ENCODE results near the gene TPGS2. TPM values are rescaled to one million over a fixed set of nuclear protein-coding genes. Genes with fewer than 3 reads are reported as not detected.
"Not testable (repeated sequence)": the region's sequence is repeated elsewhere in the genome, so short reads cannot be mapped to it uniquely, and the experiment has no call there.

TPGS2 gene
- total RNA-seq, 4 donors from 2014 or later: 59.5 to 84.2 (median 75.9) TPM

DNA sequence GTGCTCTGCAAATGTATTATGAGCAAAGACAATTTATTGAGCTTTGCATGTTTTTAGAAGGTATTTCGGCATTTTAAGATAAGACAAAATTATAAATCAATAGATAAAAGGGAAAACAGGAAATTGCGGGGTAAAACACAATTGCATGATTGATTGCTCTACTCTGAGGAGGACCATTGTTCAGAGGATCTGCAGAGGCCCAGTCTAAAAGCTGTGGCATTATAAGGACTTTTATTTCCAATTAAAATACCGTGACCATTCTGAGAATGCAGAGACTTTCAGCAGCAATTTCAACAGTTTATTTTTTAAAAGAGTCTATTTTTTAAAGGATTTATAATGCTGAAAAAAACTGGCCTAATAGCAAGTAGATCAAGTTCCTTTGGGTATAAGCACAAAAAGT, 62.0 kb downstream of the TPGS2 start:
- 64 to 70% methylated on average over 3 of the region's 3 CpGs for WGBS, 2 donors
- H3K4me3 ChIP-seq (ENCODE audit: low read depth, poor library complexity, severe bottlenecking): no peak overlapping the region
- intact Hi-C loops (cut with DNase I; ENCODE audit: low total_unique reads): no loop called here
- TF ChIP-seq, protein P1, sequence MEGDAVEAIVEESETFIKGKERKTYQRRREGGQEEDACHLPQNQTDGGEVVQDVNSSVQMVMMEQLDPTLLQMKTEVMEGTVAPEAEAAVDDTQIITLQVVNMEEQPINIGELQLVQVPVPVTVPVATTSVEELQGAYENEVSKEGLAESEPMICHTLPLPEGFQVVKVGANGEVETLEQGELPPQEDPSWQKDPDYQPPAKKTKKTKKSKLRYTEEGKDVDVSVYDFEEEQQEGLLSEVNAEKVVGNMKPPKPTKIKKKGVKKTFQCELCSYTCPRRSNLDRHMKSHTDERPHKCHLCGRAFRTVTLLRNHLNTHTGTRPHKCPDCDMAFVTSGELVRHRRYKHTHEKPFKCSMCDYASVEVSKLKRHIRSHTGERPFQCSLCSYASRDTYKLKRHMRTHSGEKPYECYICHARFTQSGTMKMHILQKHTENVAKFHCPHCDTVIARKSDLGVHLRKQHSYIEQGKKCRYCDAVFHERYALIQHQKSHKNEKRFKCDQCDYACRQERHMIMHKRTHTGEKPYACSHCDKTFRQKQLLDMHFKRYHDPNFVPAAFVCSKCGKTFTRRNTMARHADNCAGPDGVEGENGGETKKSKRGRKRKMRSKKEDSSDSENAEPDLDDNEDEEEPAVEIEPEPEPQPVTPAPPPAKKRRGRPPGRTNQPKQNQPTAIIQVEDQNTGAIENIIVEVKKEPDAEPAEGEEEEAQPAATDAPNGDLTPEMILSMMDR (IDR thresholded peaks at IDR 0.05): no peak
- no peak for TF ChIP-seq POLR2A (IDR thresholded peaks at IDR 0.05)
- DNase-seq (ENCODE audit: low spot score in 2 of 2): no peak

DNA sequence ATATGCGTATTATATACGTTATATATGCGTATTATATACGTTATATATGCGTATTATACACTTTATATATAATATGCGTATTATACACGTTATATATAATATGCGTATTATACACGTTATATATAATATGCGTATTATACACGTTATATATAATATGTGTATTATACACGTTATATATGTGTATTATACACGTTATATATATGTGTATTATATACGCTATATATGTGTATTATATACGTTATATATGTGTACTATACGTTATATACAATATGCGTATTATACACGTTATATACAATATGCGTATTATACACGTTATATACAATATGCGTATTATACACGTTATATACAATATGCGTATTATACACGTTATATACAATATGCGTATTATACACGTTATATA, 65.8 kb downstream of the TPGS2 start:
- 95% methylated on average over 26 of the region's 26 CpGs for WGBS, 2 donors
- intact Hi-C loops (cut with DNase I; ENCODE audit: low total_unique reads): not testable (repeated sequence)

DNA sequence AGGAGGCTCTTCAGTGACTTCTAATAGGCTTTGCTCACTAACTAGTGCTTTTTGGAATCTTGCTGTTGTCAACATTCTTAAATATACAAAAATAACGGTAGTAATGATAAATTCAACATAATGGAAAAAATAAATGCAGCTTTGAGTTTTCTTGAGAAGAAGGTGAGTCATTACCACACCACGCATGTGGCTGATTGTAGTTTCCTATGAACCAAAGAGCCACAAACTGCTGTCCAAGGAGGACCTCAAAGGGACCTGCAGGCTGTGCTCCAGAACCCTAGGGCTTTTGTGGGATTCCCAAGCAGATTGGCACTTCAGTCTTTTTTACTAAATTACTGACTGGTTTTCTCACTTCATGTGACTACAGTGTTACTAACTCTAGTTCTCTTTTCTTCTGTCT, 66.7 kb downstream of the TPGS2 start:
- H3K4me3 ChIP-seq (ENCODE audit: low read depth, poor library complexity, severe bottlenecking): no peak overlapping the region
- WGBS, 2 donors: 80 to 84% methylated on average over 2 of the region's 2 CpGs
- DNase-seq (ENCODE audit: low spot score in 2 of 2): no peak
- no peak for TF ChIP-seq POLR2A (IDR thresholded peaks at IDR 0.05)
- TF ChIP-seq, protein P1 (IDR thresholded peaks at IDR 0.05): no peak
- intact Hi-C loops (cut with DNase I; ENCODE audit: low total_unique reads): no loop called here

More for the DNA sequence above, 65.8 kb downstream of the TPGS2 start:
- not testable (repeated sequence) for DNase-seq (ENCODE audit: low spot score in 2 of 2); H3K4me3 ChIP-seq (ENCODE audit: low read depth, poor library complexity, severe bottlenecking)

DNA sequence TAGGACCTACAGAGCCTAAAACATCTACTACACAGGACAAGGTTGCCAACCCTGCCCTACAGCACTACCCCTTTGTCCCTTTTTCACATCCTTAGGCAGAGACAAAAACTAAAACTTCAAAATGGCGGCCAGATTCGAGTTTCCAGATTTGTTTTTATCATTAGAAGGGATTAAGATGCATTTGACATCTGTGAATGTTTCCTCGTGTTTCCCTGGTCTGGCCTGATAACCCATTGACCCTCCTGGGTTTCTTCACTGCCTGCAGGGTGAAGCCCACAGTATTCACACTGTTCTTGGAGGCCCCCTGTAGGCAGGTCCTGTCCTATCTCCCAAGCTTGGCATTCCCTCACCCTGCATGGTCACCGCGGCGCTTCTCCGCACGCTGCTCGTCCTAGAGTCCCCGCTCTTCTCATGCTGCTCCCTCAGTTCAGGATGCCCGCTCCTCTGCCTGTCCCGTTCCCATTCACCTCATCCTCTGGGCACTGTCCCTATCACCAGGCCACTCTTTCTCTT, 67.6 kb downstream of the TPGS2 start:
- no peak overlapping the region for H3K4me3 ChIP-seq (ENCODE audit: low read depth, poor library complexity, severe bottlenecking)
- intact Hi-C loops (cut with DNase I; ENCODE audit: low total_unique reads): no loop called here
- 95 to 96% methylated on average over 12 of the region's 12 CpGs for WGBS, 2 donors
- TF ChIP-seq, protein P1 (IDR thresholded peaks at IDR 0.05): no peak
- no peak for TF ChIP-seq POLR2A (IDR thresholded peaks at IDR 0.05)
- DNase-seq (ENCODE audit: low spot score in 2 of 2): no peak

DNA sequence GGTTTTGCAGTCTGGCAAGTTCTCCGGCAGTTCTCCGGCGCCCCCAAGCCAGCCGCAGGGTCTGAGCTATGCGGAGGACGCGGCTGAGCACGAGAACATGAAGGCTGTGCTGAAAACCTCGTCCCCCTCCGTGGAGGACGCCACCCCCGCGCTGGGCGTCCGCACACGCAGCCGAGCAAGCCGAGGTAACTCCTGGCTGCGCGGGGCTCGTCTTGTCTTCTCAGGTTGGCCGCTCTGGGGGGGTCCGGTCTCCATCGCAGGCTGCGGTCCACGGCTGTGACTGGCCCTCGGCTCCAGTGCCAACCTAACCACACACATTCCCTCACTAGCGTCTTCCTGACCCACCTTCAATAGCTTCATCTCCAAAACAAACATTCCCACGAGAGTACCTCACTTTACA, 68.2 kb downstream of the TPGS2 start:
- intact Hi-C loops (cut with DNase I; ENCODE audit: low total_unique reads): no loop called here
- WGBS, 2 donors: 96% methylated on average over 29 of the region's 29 CpGs
- TF ChIP-seq, protein P1 (IDR thresholded peaks at IDR 0.05): no peak
- no peak for TF ChIP-seq POLR2A (IDR thresholded peaks at IDR 0.05)
- DNase-seq (ENCODE audit: low spot score in 2 of 2): no peak
- no peak overlapping the region for H3K4me3 ChIP-seq (ENCODE audit: low read depth, poor library complexity, severe bottlenecking)

DNA sequence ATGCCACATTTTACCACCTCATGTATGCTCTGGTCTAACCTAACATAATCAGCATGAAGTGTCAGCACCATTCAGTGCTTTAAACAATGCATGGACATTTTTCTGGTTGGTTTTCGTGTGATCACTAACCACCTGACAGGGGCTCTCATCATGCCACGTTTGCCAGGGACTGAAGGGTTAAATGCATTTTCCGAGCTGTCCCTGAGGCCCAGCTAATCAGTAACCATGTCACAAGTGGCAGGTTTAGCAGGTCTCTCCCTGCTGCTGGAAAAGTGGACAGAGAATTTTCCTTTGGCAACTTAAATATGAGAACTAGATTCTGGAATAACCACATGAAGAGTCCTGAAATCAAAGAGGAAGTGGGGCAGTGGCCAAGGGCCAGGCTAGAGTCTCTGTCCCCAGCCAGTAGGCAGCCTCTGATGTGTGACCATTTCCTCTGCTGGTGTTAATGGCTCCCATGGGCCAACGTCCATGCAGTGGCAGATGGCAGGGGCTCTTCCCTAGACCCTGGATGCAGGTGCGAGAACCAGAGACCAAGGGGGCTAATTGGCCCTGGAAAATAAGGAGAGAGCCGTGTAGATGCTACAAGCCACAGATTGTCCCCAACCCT, 69.5 kb downstream of the TPGS2 start:
- WGBS, 2 donors: 64 to 67% methylated on average over 6 of the region's 6 CpGs
- no peak for DNase-seq (ENCODE audit: low spot score in 2 of 2)
- H3K4me3 ChIP-seq (ENCODE audit: low read depth, poor library complexity, severe bottlenecking): no peak overlapping the region
- TF ChIP-seq, protein P1 (IDR thresholded peaks at IDR 0.05): no peak
- no peak for TF ChIP-seq POLR2A (IDR thresholded peaks at IDR 0.05)
- intact Hi-C loops (cut with DNase I; ENCODE audit: low total_unique reads): no loop called here
